OCI-LY7 (cell line): Measurements from ENCODE around the gene FHL1. TPM values are rescaled to one million over a fixed set of nuclear protein-coding genes. Genes with fewer than 3 reads are reported as not detected.

Source experiments
- BruUV-seq: library from RNA; stranded (reverse); fragments of 400-500 nt; replicated peaks from 2 replicates; lab custom pipeline; 2021; lab: Mats Ljungman, UMichigan
- CTCF ChIA-PET: fragments of 300-600 bp; sonication (Branson Sonifier 250); formaldehyde crosslinking; loops from one replicate; lab custom pipeline; 2022; ENCODE audit warnings: antibody characterized with exemption; ENCODE audit not compliant: unreplicated experiment; lab: Charles Lee
- POLR2A ChIA-PET: fragments of 300-600 bp; sonication (Branson Sonifier 250); formaldehyde crosslinking; loops from one replicate; lab custom pipeline; 2022; ENCODE audit warnings: antibody characterized with exemption; lab: Charles Lee
- DNase-seq: peaks from one replicate; pipeline ENCODE4 v3.0.0-alpha.2; 2015; ENCODE audit warnings: low spot score
- H2AFZ ChIP-seq: fragments of 200-600 bp; sonication (generic), shearing (Covaris generic); 2 replicates; pipeline ENCODE4 v1.6.1; 2014; ENCODE audit warnings: mild to moderate bottlenecking, antibody characterized with exemption, low read length, moderate library complexity
- H3K27ac ChIP-seq: fragments of 200-600 bp; sonication (generic); 2 replicates; pipeline ENCODE4 v1.5.1; 2014; ENCODE audit warnings: mixed run types, low read depth, mild to moderate bottlenecking, moderate library complexity, low read length, inconsistent platforms; ENCODE audit not compliant: poor library complexity, severe bottlenecking
- H3K36me3 ChIP-seq: fragments of 200-600 bp; sonication (generic); 2 replicates; pipeline ENCODE4 v1.6.1; 2014; ENCODE audit warnings: mild to moderate bottlenecking, antibody characterized with exemption, low read length, moderate library complexity, mixed read lengths; ENCODE audit not compliant: insufficient read depth
- H3K4me1 ChIP-seq: fragments of 200-600 bp; sonication (generic); 2 replicates; pipeline ENCODE4 v1.5.1; 2014; ENCODE audit warnings: mild to moderate bottlenecking, low read length; ENCODE audit not compliant: insufficient read depth, poor library complexity, severe bottlenecking
- H3K4me2 ChIP-seq: fragments of 200-600 bp; sonication (generic); 2 replicates; pipeline ENCODE4 v1.6.1; 2014; ENCODE audit warnings: mild to moderate bottlenecking, low read length
- H3K4me3 ChIP-seq: fragments of 200-600 bp; sonication (generic); 2 replicates; pipeline ENCODE4 v1.5.1; 2014; ENCODE audit warnings: mild to moderate bottlenecking, low read depth, low read length; ENCODE audit not compliant: poor library complexity, severe bottlenecking
- H3K79me2 ChIP-seq: fragments of 200-600 bp; sonication (generic); 2 replicates; pipeline ENCODE4 v1.6.1; 2016; ENCODE audit warnings: low read depth, mild to moderate bottlenecking, low read length, moderate library complexity, mixed read lengths; ENCODE audit not compliant: insufficient read depth
- H3K9me2 ChIP-seq: fragments of 200-600 bp; sonication (generic); 2 replicates; pipeline ENCODE4 v1.6.1; 2016; ENCODE audit warnings: mild to moderate bottlenecking, low read length, mixed read lengths; ENCODE audit not compliant: insufficient read depth
- H3K9me3 ChIP-seq: fragments of 200-600 bp; sonication (generic); 2 replicates; pipeline ENCODE4 v1.6.1; 2014; ENCODE audit warnings: mild to moderate bottlenecking, mixed run types, low read length, mixed read lengths
- H4K20me1 ChIP-seq: fragments of 200-600 bp; sonication (generic); 2 replicates; pipeline ENCODE4 v1.6.1; 2014; ENCODE audit warnings: mild to moderate bottlenecking, antibody characterized with exemption, low read length, moderate library complexity, mixed read lengths; ENCODE audit not compliant: insufficient read depth
- EZH2phosphoT487 ChIP-seq: fragments of 200-600 bp; sonication (generic); IDR thresholded peaks from 2 replicates; pipeline ENCODE4 v1.6.1; 2018; ENCODE audit warnings: low read depth, borderline replicate concordance, mild to moderate bottlenecking, mixed run types, antibody characterized with exemption, low read length, moderate library complexity, mixed read lengths
- intact Hi-C: fragments of 100-400 bp; cut with micrococcal nuclease; formaldehyde crosslinking; loops from one replicate; pipeline ENCODE4 v1.10.0; 2022; ENCODE audit not compliant: unreplicated experiment
- total RNA-seq, 2 experiments: library from RNA; depleted of rRNA in 1 of 2; stranded (reverse); fragments of >200 nt in 1 of 2; shearing (Covaris generic) in 1 of 2; gene quantifications; 2 replicates each; pipeline ENCODE4 v1.2.3, GENCODE V29; 2014 to 2022
- TF ChIP-seq, protein P1 (sequence below): fragments of 200-600 bp; sonication (generic); conservative IDR thresholded peaks from 2 replicates; pipeline ENCODE4 v1.5.1; 2014; ENCODE audit warnings: mild to moderate bottlenecking, antibody characterized with exemption, low read length, moderate library complexity, mixed read lengths

The FHL1 gene
- total RNA-seq, 2 experiments from 2014 or later, result 1.4 TPM; not detected in 1

DNA sequence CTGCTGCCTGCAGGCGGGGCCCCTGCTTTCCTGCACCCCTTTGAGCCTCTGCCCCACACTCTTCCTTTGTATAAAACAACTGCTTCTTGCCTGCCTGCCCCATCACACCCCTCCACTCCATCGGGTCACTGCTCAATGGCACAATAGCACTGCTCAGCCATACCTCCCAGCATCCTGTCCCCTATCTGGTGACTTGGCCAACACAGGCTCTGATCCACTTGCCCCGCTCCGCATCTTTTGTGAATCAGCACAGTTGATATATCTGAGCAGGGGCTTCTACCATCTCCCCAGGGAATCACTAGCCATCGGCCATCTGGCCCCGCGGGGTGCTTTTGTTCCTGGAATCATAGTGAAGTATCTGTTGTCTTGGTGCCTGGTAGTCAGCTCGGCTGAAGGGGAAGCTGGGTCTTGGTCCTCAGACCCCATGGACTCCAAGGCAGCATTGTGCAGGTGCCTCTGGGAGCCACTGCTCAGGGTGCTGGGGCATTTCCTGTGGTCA, 58.6 kb downstream of the FHL1 start:
- Histone ChIP-seq H3K9me3 (no peaks in the 10 kb centered on the region), H3K36me3 (no peaks in the 10 kb centered on the region), H3K27ac (no peak overlapping the region), H2AFZ (no peak overlapping the region), H3K79me2 (no peaks in the 10 kb centered on the region), H3K9me2 (no peaks in the 10 kb centered on the region), H3K4me2 (no peak overlapping the region), H3K4me1 (peaks cover 12% of the 10 kb centered on the region), H3K4me3 (no peak overlapping the region), H4K20me1 (no peaks in the 10 kb centered on the region)
- ChIA-PET POLR2A (interaction anchor here (0.5 kb wide), 1 partner anchor 221 kb away, joined by 4 read pairs; the partner anchor contains the start of gene SLC9A6), CTCF (no interaction called here)
- intact Hi-C loops, result no loop called here
- DNase-seq, result no peak
- BruUV-seq, result no TSS peak
- no peak for TF ChIP-seq EZH2phosphoT487
- TF ChIP-seq, protein P1, sequence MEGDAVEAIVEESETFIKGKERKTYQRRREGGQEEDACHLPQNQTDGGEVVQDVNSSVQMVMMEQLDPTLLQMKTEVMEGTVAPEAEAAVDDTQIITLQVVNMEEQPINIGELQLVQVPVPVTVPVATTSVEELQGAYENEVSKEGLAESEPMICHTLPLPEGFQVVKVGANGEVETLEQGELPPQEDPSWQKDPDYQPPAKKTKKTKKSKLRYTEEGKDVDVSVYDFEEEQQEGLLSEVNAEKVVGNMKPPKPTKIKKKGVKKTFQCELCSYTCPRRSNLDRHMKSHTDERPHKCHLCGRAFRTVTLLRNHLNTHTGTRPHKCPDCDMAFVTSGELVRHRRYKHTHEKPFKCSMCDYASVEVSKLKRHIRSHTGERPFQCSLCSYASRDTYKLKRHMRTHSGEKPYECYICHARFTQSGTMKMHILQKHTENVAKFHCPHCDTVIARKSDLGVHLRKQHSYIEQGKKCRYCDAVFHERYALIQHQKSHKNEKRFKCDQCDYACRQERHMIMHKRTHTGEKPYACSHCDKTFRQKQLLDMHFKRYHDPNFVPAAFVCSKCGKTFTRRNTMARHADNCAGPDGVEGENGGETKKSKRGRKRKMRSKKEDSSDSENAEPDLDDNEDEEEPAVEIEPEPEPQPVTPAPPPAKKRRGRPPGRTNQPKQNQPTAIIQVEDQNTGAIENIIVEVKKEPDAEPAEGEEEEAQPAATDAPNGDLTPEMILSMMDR, result no peak

DNA sequence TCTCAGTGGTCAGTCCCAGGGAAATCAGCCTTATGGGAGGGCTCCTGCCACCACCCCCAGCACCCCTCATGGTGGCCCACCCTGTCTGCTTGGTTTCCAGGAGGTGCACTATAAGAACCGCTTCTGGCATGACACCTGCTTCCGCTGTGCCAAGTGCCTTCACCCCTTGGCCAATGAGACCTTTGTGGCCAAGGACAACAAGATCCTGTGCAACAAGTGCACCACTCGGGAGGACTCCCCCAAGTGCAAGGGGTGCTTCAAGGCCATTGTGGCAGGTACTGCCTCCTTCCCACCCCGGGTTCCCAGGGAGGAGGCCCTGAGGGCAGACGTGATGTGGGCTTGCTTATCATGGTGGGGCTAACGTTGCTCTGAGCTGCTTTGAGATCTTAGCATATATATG, 59.6 kb downstream of the FHL1 start:
- Histone ChIP-seq H3K9me2 (no peaks in the 10 kb centered on the region), H3K79me2 (no peaks in the 10 kb centered on the region), H4K20me1 (no peaks in the 10 kb centered on the region), H2AFZ (no peak overlapping the region), H3K4me2 (no peak overlapping the region), H3K4me1 (peaks cover 13% of the 10 kb centered on the region), H3K9me3 (no peaks in the 10 kb centered on the region), H3K27ac (no peak overlapping the region), H3K4me3 (no peak overlapping the region), H3K36me3 (no peaks in the 10 kb centered on the region)
- CTCF ChIA-PET, result no interaction called here
- intact Hi-C loops, result no loop called here
- POLR2A ChIA-PET, result interaction anchor here (0.6 kb wide), 1 partner anchor 45 kb away, joined by 3 read pairs; no protein-coding TSS in a partner anchor
- TF ChIP-seq, protein P1, result no peak
- TF ChIP-seq EZH2phosphoT487, result no peak
- no peak for DNase-seq
- BruUV-seq, result no TSS peak

DNA sequence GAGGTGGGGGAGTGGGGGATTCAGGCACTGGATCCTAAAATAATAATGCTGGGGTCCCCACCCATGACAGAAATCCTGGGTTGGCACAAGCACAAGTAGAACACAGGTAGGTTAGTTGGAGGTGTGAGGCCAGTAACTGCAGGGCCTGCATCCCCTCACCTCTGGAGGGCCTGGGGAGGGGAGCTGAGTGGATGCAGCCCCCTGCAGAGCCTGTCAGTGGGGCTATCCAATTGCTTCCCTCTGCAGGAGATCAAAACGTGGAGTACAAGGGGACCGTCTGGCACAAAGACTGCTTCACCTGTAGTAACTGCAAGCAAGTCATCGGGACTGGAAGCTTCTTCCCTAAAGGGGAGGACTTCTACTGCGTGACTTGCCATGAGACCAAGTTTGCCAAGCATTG, 60.2 kb downstream of the FHL1 start:
- H3K36me3 ChIP-seq, result no peaks in the 10 kb centered on the region
- H3K4me2 ChIP-seq, result no peak overlapping the region
- H2AFZ ChIP-seq, result no peak overlapping the region
- ChIA-PET POLR2A (no interaction called here), CTCF (no interaction called here)
- no peaks in the 10 kb centered on the region for H3K9me2 ChIP-seq
- intact Hi-C loops, result no loop called here
- no TSS peak for BruUV-seq
- H3K79me2 ChIP-seq, result no peaks in the 10 kb centered on the region
- no peak overlapping the region for H3K4me3 ChIP-seq
- no peak overlapping the region for H3K27ac ChIP-seq
- TF ChIP-seq, protein P1, result no peak
- TF ChIP-seq EZH2phosphoT487, result no peak
- DNase-seq, result no peak
- H3K4me1 ChIP-seq, result peaks cover 13% of the 10 kb centered on the region
- no peaks in the 10 kb centered on the region for H3K9me3 ChIP-seq
- no peaks in the 10 kb centered on the region for H4K20me1 ChIP-seq
